Skeletal muscle tissue (tissue), 4 donors: Measurements from ENCODE around the gene EBP. TPM values are rescaled to one million over a fixed set of nuclear protein-coding genes. Genes with fewer than 3 reads are reported as not detected.

Experiments
- H3K27ac ChIP-seq: one replicate; pipeline ENCODE4 v1.7.0; 2013; ENCODE audit warnings: mild to moderate bottlenecking, low read depth, low read length, inconsistent platforms
- H3K27me3 ChIP-seq, 3 donors: one replicate each; pipeline ENCODE4 v1.7.0; 2013; ENCODE audit warnings: low read length in 3 of 3; ENCODE audit not compliant: control insufficient read depth in 3 of 3, insufficient read depth in 3 of 3
- H3K36me3 ChIP-seq, 3 donors: one replicate each; pipeline ENCODE4 v1.7.0; 2013; ENCODE audit warnings: low read length in 3 of 3; ENCODE audit not compliant: control insufficient read depth in 3 of 3, insufficient read depth in 3 of 3
- H3K4me1 ChIP-seq, 3 donors: one replicate each; pipeline ENCODE4 v1.7.0; 2013; ENCODE audit warnings: low read length in 3 of 3, mild to moderate bottlenecking in 3 of 3; ENCODE audit not compliant: control insufficient read depth in 3 of 3, insufficient read depth in 3 of 3
- H3K4me3 ChIP-seq, 3 donors: one replicate each; pipeline ENCODE4 v1.7.0; 2013; ENCODE audit warnings: low read length in 3 of 3
- H3K9ac ChIP-seq, 3 donors: one replicate each; pipeline ENCODE4 v1.7.0; 2013; ENCODE audit warnings: low read length in 3 of 3, mild to moderate bottlenecking in 3 of 3, moderate library complexity in 2 of 3, low read depth in 1 of 3
- H3K9me3 ChIP-seq, 3 donors: one replicate each; pipeline ENCODE4 v1.7.0; 2013; ENCODE audit warnings: low read length in 3 of 3; ENCODE audit not compliant: control insufficient read depth in 3 of 3
- total RNA-seq: library from RNA; depleted of rRNA; stranded (reverse); fragments of >200 nt; gene quantifications from one replicate; pipeline ENCODE4 v1.2.3, GENCODE V29; 2014
- donor health status: Osteomylitis.

EBP gene
- total RNA-seq, 1 donor from 2014 or later = 21.4 TPM

DNA sequence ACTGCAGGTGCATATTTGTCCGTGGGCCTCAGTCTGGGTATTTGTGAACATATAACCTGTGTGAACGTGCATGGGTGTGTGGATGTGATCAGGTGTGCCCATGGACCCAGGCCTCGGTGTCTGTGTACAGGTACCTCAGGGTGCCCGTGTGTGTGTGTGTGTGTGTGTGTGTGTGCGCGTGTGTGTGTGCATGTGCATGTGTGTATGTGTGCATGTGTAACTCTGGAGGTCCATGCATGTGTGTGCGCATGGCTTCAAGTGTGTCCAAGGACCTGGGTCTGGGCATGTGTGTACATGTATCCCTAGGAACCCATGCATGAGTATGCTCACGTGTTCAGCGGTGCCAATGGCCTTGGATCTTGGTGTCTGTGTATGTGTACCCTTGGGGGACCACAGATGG is 29.8 kb upstream of the EBP start:
- no peak overlapping the region for H3K27ac ChIP-seq
- peaks cover 0 to 2% (median 0%) of the 10 kb centered on the region in 3 donors for H3K36me3 ChIP-seq
- H3K27me3 ChIP-seq = peaks cover 0 to 4% (median 0%) of the 10 kb centered on the region in 3 donors
- no peaks in the 10 kb centered on the region for H3K4me1 ChIP-seq
- no peaks in the 10 kb centered on the region for H3K9me3 ChIP-seq
- H3K9ac ChIP-seq = no peak overlapping the region
- H3K4me3 ChIP-seq = no peak overlapping the region

DNA sequence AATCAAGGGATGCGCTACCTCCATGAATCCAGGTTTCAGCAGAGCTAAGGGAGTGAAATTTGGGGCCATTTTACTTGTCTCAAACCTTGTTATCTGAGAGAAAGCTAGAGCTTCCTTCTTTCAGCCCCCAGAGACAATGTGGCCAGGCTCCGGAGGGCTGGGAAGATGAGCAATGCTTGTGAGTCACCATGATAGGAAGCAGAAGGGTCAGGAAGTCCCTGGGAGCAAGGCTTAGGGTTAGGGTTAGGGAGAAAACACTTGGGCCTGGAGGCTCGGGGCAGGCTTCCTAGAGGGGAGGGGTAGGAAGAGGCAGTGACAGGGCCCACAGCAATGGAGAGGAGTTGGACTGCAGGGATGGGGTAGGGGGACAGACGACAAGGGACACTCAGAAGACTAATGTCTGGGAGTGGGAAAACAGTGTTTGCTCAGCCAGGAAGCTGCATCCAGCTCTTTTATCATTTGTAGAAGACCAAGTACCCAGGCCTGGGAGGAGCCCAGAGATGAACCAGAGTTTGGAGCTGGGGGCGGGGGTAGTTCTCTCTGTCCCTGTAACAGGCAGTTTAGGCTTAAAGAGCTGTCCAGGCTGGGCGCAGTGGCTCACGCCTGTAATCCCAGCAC is 29.2 kb upstream of the EBP start:
- Histone ChIP-seq H3K9me3 (no peaks in the 10 kb centered on the region), H3K4me1 (no peaks in the 10 kb centered on the region), H3K27me3 (peaks cover 0 to 4% (median 0%) of the 10 kb centered on the region in 3 donors), H3K36me3 (no peaks in the 10 kb centered on the region), H3K4me3 (no peak overlapping the region), H3K27ac (no peak overlapping the region), H3K9ac (no peak overlapping the region)

DNA sequence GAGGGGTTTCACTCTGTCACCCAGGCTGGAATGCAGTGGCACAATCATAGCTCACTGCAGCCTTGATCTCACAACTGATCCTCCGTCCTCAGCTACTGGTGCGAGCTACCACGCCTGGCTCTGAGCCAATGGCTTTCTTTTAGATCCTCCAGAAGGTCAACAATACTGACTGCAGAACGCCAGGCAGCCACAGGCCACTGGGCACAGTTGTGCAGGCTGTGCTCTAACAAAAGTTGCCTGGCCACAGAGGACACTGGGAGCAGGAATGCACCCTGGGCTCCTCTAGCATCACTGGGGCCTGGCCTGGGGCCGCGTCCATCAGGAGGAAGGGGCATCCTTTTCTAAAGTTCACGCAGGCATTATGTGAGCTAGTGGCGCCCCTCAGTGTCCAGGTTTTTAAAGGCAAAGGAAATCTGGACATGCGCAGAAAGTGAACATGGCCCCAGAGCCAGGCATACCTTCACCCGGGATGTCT is 27.7 kb upstream of the EBP start:
- Histone ChIP-seq H3K27ac (no peak overlapping the region), H3K27me3 (peaks cover 0 to 4% (median 0%) of the 10 kb centered on the region in 3 donors), H3K4me1 (no peaks in the 10 kb centered on the region), H3K36me3 (no peaks in the 10 kb centered on the region), H3K9me3 (no peaks in the 10 kb centered on the region), H3K4me3 (no peak overlapping the region), H3K9ac (no peak overlapping the region)

DNA sequence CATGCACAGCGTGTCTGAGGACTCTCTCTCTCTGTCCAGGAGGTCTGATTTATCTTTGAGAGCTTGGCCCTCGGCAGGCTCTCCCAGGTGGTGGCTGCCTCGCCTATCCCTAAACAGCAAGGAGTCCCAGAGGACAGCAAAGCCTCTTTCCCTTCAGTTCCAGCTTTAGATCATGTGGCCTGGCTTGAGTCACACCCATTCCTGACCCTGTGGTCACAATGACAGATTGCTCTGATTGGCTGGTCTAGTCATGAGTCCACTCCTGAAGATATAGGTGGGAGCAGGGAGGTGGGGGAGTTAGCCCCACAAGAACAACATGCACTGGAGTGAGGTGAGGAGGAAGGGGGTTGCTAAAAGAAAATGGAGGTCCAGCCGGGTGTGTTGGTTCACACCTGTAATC is 24.9 kb upstream of the EBP start:
- Histone ChIP-seq H3K27ac (no peak overlapping the region), H3K4me3 (no peak overlapping the region), H3K27me3 (no peaks in the 10 kb centered on the region), H3K9ac (no peak overlapping the region), H3K9me3 (no peaks in the 10 kb centered on the region), H3K36me3 (no peaks in the 10 kb centered on the region), H3K4me1 (no peaks in the 10 kb centered on the region)

DNA sequence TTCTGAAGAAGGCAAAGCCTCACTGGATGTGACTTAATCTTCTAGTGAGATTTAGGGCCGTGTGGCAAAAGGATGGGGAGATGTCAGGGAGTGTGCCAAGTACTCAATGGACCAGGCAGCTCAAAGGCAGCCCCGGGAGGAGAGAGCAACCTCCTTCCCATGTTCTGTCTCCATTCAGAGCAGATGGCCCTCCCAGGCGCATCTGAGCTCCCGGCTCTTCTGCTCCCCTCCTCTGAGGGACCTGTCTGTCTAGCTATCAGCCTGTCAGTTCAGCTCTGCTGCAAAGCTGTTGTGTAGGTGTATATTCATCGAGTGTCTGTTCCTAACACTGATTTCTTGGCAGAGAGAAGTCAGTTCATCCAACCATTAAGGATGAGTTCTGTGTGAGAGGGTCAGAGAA is 23.7 kb upstream of the EBP start:
- Histone ChIP-seq H3K27me3 (no peaks in the 10 kb centered on the region), H3K4me1 (no peaks in the 10 kb centered on the region), H3K9ac (no peak overlapping the region), H3K36me3 (no peaks in the 10 kb centered on the region), H3K4me3 (no peak overlapping the region), H3K9me3 (no peaks in the 10 kb centered on the region), H3K27ac (no peak overlapping the region)

DNA sequence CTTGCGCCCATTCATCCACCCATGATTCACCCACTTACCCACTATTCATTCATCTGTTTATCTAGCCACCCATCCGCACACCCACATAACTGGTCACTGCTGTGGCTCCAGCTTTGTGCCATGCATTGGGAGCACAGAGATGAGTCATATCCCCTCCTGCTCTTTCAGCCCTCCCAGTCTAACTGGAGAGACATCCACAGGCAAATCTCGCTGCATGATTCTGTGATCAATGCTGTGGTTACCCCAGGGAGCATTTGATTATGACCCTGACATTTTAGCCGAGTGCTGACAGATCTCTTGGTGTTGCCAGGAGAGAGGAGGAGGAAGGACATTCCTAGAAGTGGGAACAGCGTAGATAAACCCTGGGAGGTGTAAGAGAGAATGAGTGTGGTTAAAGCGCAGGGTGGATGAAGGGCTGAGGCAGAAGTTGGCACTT is 23.2 kb upstream of the EBP start:
- Histone ChIP-seq H3K9ac (no peak overlapping the region), H3K4me3 (no peak overlapping the region), H3K27me3 (no peaks in the 10 kb centered on the region), H3K36me3 (no peaks in the 10 kb centered on the region), H3K27ac (no peak overlapping the region), H3K4me1 (no peaks in the 10 kb centered on the region), H3K9me3 (no peaks in the 10 kb centered on the region)

DNA sequence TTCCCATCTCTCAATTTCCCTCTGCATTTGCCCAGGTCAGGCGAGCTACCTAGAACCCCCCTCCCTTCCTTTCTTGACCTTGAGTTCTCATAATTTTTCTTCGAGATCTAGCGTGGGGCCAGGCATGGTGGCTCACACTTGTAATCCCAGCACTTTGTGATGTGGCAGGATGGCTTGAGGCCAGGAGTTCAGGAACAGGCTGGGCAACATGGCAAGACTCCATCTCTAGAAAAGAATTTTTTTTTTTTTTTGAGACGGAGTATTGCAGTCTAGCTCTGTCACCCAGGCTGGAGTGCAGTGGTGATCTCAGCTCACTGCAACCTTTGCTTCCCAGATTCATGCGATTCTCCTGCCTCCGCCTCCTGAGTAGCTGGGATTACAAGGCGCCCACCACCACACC is 17.3 kb upstream of the EBP start:
- no peaks in the 10 kb centered on the region for H3K36me3 ChIP-seq
- no peaks in the 10 kb centered on the region for H3K9me3 ChIP-seq
- H3K4me1 ChIP-seq = peaks cover 0 to 7% (median 0%) of the 10 kb centered on the region in 3 donors
- no peaks in the 10 kb centered on the region for H3K27me3 ChIP-seq
- no peak overlapping the region for H3K4me3 ChIP-seq
- H3K9ac ChIP-seq = no peak overlapping the region
- no peak overlapping the region for H3K27ac ChIP-seq

DNA sequence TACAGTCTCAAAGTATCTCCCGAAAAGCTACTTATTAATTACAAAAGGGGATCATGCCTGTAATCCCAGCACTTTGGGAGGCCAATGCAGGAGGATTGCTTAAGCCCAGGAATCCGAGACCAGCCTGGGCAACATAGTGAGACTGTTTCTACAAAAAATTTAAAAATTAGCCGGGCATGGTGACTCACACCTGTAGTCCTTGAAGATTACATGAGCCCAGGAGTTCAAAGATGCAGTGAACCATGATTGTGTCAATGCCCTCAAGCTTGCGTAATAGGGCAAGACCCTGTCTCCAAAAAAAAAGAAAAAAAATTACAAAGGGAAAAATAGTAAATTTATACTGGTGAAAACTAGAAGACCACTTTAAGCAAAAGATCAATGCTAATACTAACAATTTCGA is 16.1 kb upstream of the EBP start:
- H3K4me1 ChIP-seq = peaks cover 6 to 16% (median 6%) of the 10 kb centered on the region in 3 donors
- no peak overlapping the region for H3K4me3 ChIP-seq
- no peak overlapping the region for H3K27ac ChIP-seq
- H3K36me3 ChIP-seq = no peaks in the 10 kb centered on the region
- no peaks in the 10 kb centered on the region for H3K27me3 ChIP-seq
- no peaks in the 10 kb centered on the region for H3K9me3 ChIP-seq
- H3K9ac ChIP-seq = no peak overlapping the region

DNA sequence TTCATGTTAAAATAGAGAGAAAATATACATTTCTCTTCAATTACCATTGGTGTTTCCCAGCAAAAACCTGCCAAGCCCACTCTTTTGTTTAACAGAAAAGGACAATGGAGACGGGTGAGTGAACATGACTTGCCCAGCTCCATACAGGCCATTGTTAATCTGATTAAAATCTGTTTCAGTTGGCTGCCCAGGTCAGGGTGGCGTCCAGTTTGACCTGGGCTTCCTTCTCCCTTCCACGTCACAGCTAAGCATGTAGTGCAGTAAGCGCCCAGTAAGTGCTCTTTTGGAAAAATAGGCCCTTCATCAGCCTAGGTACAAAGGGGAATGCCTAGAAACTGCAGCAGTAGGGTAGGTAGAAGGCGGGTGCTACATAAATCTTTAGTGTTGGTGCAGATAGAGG is 14.4 kb upstream of the EBP start:
- no peak overlapping the region for H3K27ac ChIP-seq
- peaks cover 6 to 16% (median 6%) of the 10 kb centered on the region in 3 donors for H3K4me1 ChIP-seq
- H3K36me3 ChIP-seq = peaks cover 0 to 3% (median 0%) of the 10 kb centered on the region in 3 donors

DNA sequence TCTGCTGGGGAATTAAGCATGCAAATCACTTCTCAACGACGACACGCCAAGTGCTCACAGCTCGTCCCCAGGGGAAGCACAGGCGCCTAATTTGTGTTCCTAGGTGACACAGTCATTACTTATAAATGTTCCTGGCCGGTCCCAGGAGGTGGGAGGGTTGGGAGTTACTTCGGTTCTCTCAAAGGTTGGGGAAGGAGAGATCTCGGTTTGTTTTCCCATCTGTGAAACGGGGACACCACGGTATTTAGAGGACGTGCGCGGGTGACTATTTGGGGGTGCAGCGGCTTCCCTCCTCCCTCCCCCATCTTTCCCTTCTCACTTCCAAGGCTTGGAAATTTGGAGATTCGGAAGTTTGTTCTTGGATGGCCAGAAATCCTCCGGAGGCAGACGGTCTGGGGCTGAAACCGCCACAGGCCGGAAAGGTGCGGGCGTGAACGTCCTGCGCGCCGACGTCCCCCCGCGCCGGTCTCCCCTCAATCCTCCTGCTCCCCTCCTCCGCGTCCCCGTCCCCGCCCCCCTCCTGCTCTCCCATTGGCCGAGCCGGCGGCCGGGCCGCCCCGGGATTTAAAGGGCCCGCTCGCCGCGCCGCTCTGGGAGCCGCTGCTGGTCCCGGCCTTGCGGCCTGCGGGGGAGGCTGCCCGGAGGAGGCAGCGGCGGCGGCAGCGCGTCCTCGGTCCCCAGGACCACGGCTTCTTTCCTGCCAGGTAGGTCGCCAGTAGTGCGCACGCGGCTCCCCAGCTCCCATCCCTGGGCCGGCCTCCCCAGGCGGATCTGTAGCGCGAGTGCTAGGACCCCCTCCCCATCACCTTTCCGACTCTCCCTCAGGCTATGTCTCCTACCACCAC is 13.0 kb upstream of the EBP start, which contains the start of gene PORCN:
Gene PORCN, plus strand, starts transcription at position 593 of the 845 bp plus-strand sequence. CDS start 829 bp downstream, outside the sequence.
- H3K36me3 ChIP-seq = peaks cover 0 to 5% (median 0%) of the 10 kb centered on the region in 3 donors
- peak within 1 kb of the TSS; percentile 76 to 85 (median 84) for H3K9ac ChIP-seq
- no peaks in the 10 kb centered on the region for H3K27me3 ChIP-seq
- H3K27ac ChIP-seq = peak within 1 kb of the TSS; percentile 76
- no peaks in the 10 kb centered on the region for H3K9me3 ChIP-seq
- H3K4me3 ChIP-seq = peak within 1 kb of the TSS; percentile 70 to 86 (median 82)
- peaks cover 6 to 16% (median 6%) of the 10 kb centered on the region in 3 donors for H3K4me1 ChIP-seq

More for the DNA sequence above, 14.4 kb upstream of the EBP start:
- Histone ChIP-seq H3K9ac (no peak overlapping the region), H3K27me3 (no peaks in the 10 kb centered on the region), H3K9me3 (no peaks in the 10 kb centered on the region), H3K4me3 (no peak overlapping the region)
